Activated naive CD4-positive, alpha-beta T cell treated with anti-CD3 and anti-CD28 coated beads, Interleukin-2, amount 50 U/mL, for 24 hours (primary cell): ENCODE data around the gene ABHD16A.
"Not testable (repeated sequence)": the region's sequence is repeated elsewhere in the genome, so short reads cannot be mapped to it uniquely, and the experiment has no call there.

ENCODE experiments used
- H3K27ac Mint-ChIP-seq: one replicate; pipeline ENCODE4 v1.8.0; 2021; ENCODE audit warnings: mild to moderate bottlenecking, mixed read lengths
- H3K27me3 Mint-ChIP-seq: one replicate; pipeline ENCODE4 v1.8.0; 2021; ENCODE audit warnings: mixed read lengths
- H3K36me3 Mint-ChIP-seq: one replicate; pipeline ENCODE4 v1.8.0; 2021; ENCODE audit warnings: mixed read lengths
- H3K4me1 Mint-ChIP-seq: one replicate; pipeline ENCODE4 v1.8.0; 2021; ENCODE audit warnings: mixed read lengths
- H3K4me3 Mint-ChIP-seq: one replicate; pipeline ENCODE4 v1.8.0; 2021; ENCODE audit warnings: mild to moderate bottlenecking, mixed read lengths
- H3K9me3 Mint-ChIP-seq: one replicate; pipeline ENCODE4 v1.8.0; 2021; ENCODE audit warnings: mixed read lengths

The ABHD16A gene

DNA sequence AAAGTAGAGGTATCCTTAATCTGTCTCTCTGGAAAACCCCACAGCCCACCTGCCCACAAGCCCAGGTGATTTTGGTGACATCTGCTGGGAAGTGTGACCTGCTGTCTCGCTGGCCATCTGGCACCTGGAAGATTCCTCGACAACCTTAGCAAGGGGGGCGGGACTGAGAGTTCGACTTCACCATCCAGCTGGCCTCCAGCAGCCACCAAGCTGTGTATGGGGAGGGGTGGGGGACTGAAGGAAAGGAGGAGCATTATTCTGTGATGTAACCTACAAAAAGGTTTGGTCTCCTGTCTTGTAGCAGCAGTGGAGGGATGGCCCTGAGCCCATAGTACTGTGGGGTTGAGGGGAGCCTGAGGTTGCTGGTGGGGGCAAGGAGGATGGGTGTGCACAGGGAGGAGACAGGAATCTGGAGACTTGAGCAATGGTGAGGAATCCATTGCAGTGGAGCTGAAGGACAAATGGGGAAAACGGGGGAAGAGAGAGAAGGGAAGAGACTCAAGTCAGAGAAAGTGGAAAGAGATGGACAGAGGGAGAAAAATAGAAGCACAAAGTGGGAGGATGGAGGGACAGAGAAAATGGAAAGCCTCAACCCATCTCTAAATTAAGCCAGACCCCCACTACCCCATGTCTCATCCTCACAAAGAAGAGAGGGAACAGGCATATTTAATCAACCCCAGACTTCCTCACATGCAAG is 7.5 kb upstream of the ABHD16A start:
- Mint-ChIP-seq H3K27me3 (no peaks in the 10 kb centered on the region), H3K36me3 (no peaks in the 10 kb centered on the region), H3K4me1 (peaks cover 19% of the 10 kb centered on the region), H3K4me3 (no peak overlapping the region), H3K9me3 (no peaks in the 10 kb centered on the region), H3K27ac (no peak overlapping the region)

DNA sequence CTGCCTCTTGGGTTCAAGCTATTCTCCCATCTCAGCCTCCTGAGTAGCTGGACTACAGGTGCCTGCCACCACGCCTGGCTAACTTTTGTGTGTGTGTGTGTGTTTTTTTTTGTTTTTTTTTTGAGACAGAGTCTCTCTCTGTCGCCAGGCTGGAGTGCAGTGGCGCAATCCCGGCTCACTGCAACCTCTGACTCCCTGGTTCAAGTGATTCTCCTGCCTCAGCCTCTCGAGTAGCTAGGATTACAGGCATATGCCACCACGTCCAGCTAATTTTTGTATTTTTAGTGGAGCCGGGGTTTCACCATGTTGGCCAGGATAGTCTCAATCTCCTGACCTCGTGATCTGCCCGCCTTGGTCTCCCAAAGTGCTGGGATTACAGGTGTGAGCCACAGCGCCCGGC is 6.0 kb upstream of the ABHD16A start:
- H3K27ac Mint-ChIP-seq, H3K27me3 Mint-ChIP-seq, H3K36me3 Mint-ChIP-seq, H3K9me3 Mint-ChIP-seq, H3K4me3 Mint-ChIP-seq: not testable (repeated sequence)
- peaks cover 18% of the 10 kb centered on the region for H3K4me1 Mint-ChIP-seq

DNA sequence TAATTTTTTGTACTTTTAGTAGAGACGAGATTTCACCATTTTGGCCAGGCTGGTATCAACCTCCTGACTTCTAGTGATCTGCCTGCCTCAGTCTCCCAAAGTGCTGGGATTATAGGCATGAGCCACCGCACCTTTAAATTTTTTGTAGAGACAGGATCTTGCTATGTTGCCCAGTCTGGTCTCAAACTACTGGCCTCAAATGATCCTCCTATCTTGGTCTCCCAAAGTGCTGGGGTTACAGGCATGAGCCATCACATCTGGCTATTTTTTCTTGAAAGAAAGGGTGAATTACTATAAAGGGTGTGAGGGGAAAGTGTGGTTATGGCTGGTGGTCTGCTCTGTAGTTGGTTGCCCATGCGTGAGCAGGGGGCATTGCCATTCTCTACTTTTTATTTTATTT is 5.1 kb upstream of the ABHD16A start:
- Mint-ChIP-seq H3K27me3 (no peaks in the 10 kb centered on the region), H3K4me1 (peaks cover 17% of the 10 kb centered on the region)

DNA sequence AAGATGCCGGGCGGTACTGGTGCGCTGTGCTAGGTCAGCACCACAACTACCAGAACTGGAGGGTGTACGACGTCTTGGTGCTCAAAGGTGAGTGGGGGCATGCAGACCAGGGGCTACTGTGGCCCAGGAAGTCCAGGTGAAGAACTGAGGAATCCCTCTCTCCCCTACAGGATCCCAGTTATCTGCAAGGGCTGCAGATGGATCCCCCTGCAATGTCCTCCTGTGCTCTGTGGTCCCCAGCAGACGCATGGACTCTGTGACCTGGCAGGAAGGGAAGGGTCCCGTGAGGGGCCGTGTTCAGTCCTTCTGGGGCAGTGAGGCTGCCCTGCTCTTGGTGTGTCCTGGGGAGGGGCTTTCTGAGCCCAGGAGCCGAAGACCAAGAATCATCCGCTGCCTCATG is 4.6 kb upstream of the ABHD16A start:
- Mint-ChIP-seq H3K4me3 (no peak overlapping the region), H3K36me3 (no peaks in the 10 kb centered on the region), H3K27me3 (no peaks in the 10 kb centered on the region), H3K4me1 (peaks cover 18% of the 10 kb centered on the region), H3K9me3 (no peaks in the 10 kb centered on the region), H3K27ac (no peak overlapping the region)

More for the DNA sequence above, 5.1 kb upstream of the ABHD16A start:
- Mint-ChIP-seq H3K9me3 (no peaks in the 10 kb centered on the region), H3K27ac (no peak overlapping the region), H3K4me3 (no peak overlapping the region), H3K36me3 (no peaks in the 10 kb centered on the region)

DNA sequence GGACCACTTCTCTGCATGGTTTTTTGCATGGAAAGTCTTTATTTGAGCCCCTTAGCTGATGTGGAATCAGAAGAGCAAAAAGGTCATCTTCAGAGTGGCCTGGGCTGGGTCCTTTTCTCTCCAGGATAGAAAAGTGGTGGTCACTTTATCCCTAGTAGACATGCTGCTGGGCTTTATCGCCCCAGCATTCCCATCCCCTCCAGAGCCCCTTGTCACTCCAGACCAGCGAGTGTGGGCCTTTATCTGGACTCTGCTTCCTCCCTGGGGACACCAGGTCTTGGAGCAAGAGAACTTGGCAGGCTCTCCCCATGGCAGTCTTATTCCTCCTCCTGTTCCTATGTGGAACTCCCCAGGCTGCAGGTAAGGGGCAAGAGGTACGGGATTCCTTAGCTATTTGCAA is 3.5 kb upstream of the ABHD16A start, which contains the start of gene LY6G6F:
Gene LY6G6F (plus strand): TSS at position 268 of the 400 bp plus-strand sequence. CDS start 41 bp downstream, at position 309.
- Mint-ChIP-seq H3K4me3 (no peak within 1 kb of the TSS), H3K27me3 (no peaks in the 10 kb centered on the region)

DNA sequence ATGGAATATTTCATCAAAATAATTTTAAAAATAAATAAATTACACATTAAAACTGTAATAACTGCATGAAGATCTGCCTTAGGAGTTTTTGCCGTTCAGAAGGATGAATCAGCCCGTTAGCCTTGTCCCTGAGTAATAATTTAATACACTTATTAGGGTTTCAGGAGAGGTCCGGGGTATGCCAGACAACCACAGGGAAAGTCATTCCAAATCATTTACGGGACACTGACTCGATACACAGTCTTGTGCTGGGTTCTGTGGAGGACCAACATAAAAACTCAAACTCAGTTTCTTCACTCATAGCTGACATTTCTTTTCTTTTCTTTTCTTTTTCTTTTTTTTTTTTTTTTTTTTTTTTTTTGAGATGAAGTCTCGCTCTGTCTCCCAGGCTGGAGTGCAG is 2.8 kb upstream of the ABHD16A start:
- Mint-ChIP-seq H3K9me3 (no peaks in the 10 kb centered on the region), H3K4me1 (peaks cover 23% of the 10 kb centered on the region), H3K4me3 (no peak overlapping the region), H3K36me3 (no peaks in the 10 kb centered on the region), H3K27ac (no peak overlapping the region), H3K27me3 (no peaks in the 10 kb centered on the region)

More for the DNA sequence above, 3.5 kb upstream of the ABHD16A start, which contains the start of gene LY6G6F:
- peak within 1 kb of the TSS; percentile 30 for H3K27ac Mint-ChIP-seq
- peaks cover 22% of the 10 kb centered on the region for H3K4me1 Mint-ChIP-seq
- no peaks in the 10 kb centered on the region for H3K9me3 Mint-ChIP-seq
- no peaks in the 10 kb centered on the region for H3K36me3 Mint-ChIP-seq

DNA sequence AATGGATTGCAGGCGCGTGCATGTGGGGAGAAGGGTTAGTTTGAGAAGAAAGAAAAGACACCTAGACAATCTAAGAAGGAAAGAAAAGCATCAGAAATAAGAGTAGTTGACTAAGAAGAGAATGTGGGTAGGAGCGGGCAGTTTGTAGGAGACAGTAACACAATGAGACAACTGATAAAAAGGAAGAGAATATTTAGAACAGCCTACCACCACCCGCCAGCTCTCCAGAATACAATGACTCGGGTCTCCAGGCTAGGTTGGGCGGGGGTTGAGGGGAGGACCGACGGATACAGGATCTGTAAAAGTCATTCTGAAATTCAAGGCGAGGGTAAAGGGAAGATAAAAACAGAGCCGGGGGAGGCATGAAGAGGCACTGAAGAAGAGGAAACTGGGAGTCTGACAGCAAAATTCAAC is 712 bp downstream of the ABHD16A start:
- H3K4me1 Mint-ChIP-seq, result peaks cover 33% of the 10 kb centered on the region

DNA sequence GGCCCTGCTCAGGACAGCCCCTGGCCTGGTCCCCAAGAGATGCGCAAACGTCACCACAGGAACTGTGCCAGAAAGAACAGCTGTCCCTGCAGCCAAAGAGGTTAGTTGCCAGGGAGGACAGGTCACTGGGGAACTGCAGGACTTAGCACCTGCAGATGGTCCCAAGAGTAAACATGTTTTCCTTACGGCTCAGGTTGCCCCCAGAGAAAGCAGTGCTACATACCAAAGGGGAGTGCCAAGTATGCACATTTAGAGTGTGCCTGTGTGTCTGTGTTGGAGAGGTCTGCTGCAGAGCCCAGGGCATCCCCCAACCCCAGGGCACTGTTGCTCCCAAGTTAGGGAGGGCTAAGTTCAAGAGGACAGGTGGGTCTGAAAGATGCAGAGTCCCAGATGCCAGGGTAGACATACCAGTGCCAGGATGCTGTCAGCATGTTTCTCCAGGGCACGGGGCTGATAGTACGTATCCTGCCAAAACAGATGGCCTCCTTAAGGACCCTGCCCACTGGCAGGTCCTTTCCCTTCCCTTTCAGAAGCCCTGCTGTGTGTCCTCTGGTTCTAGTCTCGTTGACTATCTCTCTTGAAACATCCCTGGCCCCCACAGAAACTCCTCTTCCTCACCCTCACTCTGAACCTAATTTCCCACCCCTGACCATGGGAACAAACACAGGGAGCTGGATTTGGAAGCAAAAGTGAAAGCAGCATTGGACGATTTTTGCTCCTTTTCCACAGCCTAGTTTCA is 1.3 kb downstream of the ABHD16A start:
- H3K27ac Mint-ChIP-seq, result peak overlapping the region; percentile 99
- no peaks in the 10 kb centered on the region for H3K9me3 Mint-ChIP-seq
- H3K4me1 Mint-ChIP-seq, result peaks cover 36% of the 10 kb centered on the region
- H3K36me3 Mint-ChIP-seq, result peaks cover 1% of the 10 kb centered on the region
- peak overlapping the region; percentile 99 for H3K4me3 Mint-ChIP-seq
- H3K27me3 Mint-ChIP-seq, result no peaks in the 10 kb centered on the region

More for the DNA sequence above, 712 bp downstream of the ABHD16A start:
- Mint-ChIP-seq H3K4me3 (peak overlapping the region; percentile 99), H3K36me3 (peaks cover 1% of the 10 kb centered on the region), H3K9me3 (no peaks in the 10 kb centered on the region), H3K27ac (peak overlapping the region; percentile 99), H3K27me3 (no peaks in the 10 kb centered on the region)

DNA sequence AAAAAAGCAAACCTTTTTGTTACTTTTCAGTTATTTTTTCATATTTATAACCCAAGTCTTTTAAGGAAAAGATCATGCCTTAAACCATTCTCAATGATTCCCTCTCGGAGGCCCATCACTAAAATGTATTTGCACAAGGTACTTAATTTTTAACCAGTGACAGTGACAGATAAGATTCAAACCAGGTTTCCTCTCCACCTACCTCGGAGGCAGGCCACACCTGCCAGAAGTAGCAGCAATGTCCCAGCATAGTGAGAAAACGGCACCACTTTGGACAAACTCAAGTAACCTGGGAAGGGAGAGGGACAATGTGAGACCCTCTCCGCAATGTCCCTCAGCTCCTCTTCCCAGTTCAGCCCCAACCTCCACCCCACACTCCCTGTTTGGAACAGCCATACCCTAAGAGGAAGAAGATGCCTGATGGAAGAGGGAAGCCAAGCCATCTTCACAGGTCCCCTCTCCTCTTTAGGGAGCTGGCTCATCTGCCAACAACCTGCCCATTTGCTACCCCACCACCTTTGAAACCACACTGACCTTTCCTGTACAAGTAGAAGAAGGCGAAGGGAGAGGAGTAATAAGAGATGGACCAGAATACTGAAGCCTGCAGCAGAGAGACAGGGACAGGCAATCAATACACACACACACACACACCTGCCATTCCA is 2.3 kb downstream of the ABHD16A start:
- peaks cover 36% of the 10 kb centered on the region for H3K4me1 Mint-ChIP-seq
- H3K9me3 Mint-ChIP-seq, result no peaks in the 10 kb centered on the region
- peak overlapping the region; percentile 12 for H3K27ac Mint-ChIP-seq
- no peaks in the 10 kb centered on the region for H3K27me3 Mint-ChIP-seq
- H3K4me3 Mint-ChIP-seq, result peak overlapping the region; percentile 31
- H3K36me3 Mint-ChIP-seq, result peaks cover 1% of the 10 kb centered on the region

DNA sequence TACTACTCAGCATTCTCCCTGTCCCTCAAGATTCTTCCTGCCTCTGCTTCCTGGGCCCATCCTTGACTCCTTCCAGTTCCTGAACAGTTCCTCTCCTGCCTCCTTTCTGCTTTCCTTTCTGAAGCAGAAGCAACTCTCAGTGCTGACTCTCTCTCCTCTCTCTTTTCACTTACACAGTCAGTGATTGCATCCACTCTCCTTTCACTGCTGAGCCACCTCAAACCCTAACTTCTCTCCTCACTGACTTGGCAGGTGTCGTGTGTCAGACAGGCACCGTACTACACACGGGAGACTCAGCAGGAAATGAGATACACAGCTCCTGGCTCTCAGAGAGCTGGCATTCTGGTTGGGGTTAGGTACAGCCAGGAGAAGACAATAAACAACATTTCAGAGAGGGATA is 5.6 kb downstream of the ABHD16A start:
- Mint-ChIP-seq H3K4me3 (no peak overlapping the region), H3K27ac (peak overlapping the region; percentile 13), H3K9me3 (no peaks in the 10 kb centered on the region), H3K36me3 (peaks cover 2% of the 10 kb centered on the region), H3K4me1 (peaks cover 32% of the 10 kb centered on the region), H3K27me3 (no peaks in the 10 kb centered on the region)

DNA sequence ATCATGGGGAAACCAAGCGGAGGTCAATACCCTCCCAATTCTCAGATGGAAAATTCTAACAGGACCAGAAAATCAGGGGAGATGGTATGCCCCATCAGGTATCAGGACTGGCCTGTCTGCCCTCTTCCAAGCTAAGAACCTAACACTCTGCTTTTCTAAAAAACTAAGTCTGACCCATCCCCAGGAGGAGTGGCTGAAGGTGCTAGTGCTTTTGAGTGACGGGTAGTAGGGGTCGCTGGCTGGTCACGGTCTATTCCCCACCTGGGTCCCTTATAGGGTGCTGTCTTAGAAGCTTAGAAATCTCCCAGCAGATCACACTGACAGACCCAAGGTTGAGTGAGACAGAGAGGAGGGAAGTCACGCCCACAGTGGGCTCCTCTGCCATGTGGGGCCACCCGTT is 9.6 kb downstream of the ABHD16A start:
- Mint-ChIP-seq H3K36me3 (peaks cover 4% of the 10 kb centered on the region), H3K4me1 (peaks cover 12% of the 10 kb centered on the region), H3K9me3 (no peaks in the 10 kb centered on the region)

DNA sequence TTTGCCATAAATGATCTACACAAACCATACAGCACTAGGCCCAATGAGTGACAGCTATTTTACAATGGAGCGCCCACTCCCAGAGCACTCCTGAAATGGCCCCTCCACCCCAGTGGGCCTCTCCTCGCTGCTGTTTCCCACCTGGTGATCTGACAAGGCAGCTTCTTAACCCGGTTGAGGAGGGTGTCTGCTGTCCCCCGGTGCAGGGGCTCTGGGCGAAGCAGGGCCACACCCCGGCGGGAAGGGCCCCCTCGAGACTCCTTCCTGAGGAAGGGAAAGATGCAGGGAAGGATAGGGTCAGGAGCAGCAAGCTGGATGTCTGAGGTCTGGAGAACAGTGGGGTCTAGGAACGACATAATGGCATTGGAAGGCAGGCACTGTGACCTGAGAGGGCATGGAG is 10.2 kb downstream of the ABHD16A start:
- no peaks in the 10 kb centered on the region for H3K9me3 Mint-ChIP-seq
- no peak overlapping the region for H3K27ac Mint-ChIP-seq
- no peaks in the 10 kb centered on the region for H3K27me3 Mint-ChIP-seq
- peaks cover 8% of the 10 kb centered on the region for H3K4me1 Mint-ChIP-seq
- H3K36me3 Mint-ChIP-seq, result peaks cover 3% of the 10 kb centered on the region
- no peak overlapping the region for H3K4me3 Mint-ChIP-seq

More for the DNA sequence above, 9.6 kb downstream of the ABHD16A start:
- H3K27me3 Mint-ChIP-seq, result no peaks in the 10 kb centered on the region
- H3K4me3 Mint-ChIP-seq, result no peak overlapping the region
- no peak overlapping the region for H3K27ac Mint-ChIP-seq

DNA sequence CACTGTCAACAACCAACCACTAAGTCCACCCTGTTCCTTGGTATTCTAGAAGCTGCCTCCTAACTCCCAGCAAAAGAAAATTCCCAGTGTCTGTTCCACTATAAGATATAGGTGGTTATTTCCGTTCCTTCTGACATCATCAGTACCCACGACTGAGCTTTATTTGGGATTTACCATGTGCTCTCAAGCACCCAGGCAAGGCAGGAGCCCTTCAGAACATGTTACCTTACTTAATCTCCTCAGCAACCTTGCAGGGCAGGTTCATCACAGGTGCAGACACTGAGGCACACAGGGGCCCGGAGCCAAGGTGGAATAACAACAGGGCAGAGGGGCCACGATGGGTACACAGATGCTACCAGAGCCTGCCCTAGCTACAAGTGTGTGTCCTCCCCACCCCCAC is 10.8 kb downstream of the ABHD16A start:
- no peak overlapping the region for H3K4me3 Mint-ChIP-seq
- peaks cover 3% of the 10 kb centered on the region for H3K4me1 Mint-ChIP-seq
- H3K27ac Mint-ChIP-seq, result no peak overlapping the region
- peaks cover 4% of the 10 kb centered on the region for H3K36me3 Mint-ChIP-seq
- no peaks in the 10 kb centered on the region for H3K27me3 Mint-ChIP-seq
- H3K9me3 Mint-ChIP-seq, result no peaks in the 10 kb centered on the region

DNA sequence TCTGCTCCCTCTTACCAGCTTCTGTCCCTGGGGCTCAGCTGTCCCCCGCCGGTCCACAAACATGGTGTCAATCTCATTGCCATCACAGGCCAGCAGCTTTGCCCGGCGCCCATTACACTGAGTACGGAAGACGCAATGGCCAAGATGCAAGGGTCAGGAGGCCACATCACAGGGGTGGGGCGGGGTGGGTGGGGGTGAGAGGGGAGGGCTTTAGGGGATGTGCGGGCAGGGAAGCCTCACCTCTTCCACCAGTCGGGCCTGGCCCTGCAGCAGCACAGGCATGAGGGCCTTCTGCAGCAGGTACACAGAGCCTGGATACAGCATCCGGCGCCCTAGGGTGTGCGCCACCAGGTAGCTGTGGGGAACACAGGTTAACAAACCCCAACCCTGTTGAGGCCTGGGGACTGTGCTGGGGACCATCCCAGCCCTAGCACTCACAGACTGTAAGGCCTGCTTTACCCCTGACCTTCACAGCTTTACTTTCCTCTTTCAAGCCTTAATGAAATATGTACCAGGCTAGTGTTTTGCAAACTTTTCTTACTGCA is 11.5 kb downstream of the ABHD16A start:
- H3K9me3 Mint-ChIP-seq, result no peaks in the 10 kb centered on the region
- H3K4me1 Mint-ChIP-seq, result no peaks in the 10 kb centered on the region
- H3K27ac Mint-ChIP-seq, result no peak overlapping the region
- H3K27me3 Mint-ChIP-seq, result no peaks in the 10 kb centered on the region
- peaks cover 4% of the 10 kb centered on the region for H3K36me3 Mint-ChIP-seq
- no peak overlapping the region for H3K4me3 Mint-ChIP-seq

DNA sequence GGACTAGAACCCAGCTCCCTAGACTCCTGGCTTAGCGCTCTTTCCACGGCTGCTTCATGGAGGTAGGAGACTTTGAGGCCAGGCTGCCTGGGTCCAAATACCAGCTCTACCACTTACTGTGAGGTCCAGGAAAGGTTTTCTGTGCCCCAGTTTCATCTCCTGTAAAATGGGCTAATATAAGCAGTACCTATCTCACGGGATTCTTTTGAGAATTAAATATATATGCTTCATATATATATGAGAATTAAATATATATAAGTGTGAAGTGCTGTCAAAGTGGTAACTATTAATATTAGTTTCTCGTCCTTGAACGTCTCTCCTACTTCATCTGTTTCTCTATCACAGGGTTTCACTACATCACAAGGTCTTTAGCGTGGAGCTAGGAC is 12.1 kb downstream of the ABHD16A start:
- H3K4me1 Mint-ChIP-seq, result no peaks in the 10 kb centered on the region
- H3K36me3 Mint-ChIP-seq, result peaks cover 4% of the 10 kb centered on the region
- H3K4me3 Mint-ChIP-seq, result no peak overlapping the region
- H3K27me3 Mint-ChIP-seq, result no peaks in the 10 kb centered on the region
- H3K9me3 Mint-ChIP-seq, result no peaks in the 10 kb centered on the region
- H3K27ac Mint-ChIP-seq, result no peak overlapping the region
